HL-60 (cell line): ENCODE measurements around the gene GNAI2.

ENCODE experiments used
- DNase-seq, 2 experiments: peaks; one replicate each; pipeline ENCODE4 v3.0.0-alpha.2; 2010 to 2020; ENCODE audit warnings: low read depth in 1 of 2, low spot score in 1 of 2
- H3K27ac ChIP-seq: fragments of 250-450 bp; sonication (Bioruptor Pico); replicated peaks from 2 replicates; pipeline ENCODE4 v1.5.1; 2020; ENCODE audit warnings: mild to moderate bottlenecking, moderate library complexity
- H3K27me3 ChIP-seq: fragments of 250-450 bp; sonication (Bioruptor Pico); 2 replicates; pipeline ENCODE4 v1.5.1; 2021; ENCODE audit warnings: mild to moderate bottlenecking, moderate library complexity; ENCODE audit not compliant: insufficient read depth, poor library complexity, severe bottlenecking
- H3K4me3 ChIP-seq: replicated peaks from 2 replicates; pipeline ENCODE4 v1.5.1; 2011; ENCODE audit warnings: mild to moderate bottlenecking, control low read depth, low read length; ENCODE audit not compliant: insufficient read depth
- GABPA ChIP-seq: IDR thresholded peaks from 2 replicates; pipeline ENCODE4 v1.6.1; 2012; ENCODE audit warnings: low read depth
- POLR2AphosphoS5 ChIP-seq: IDR thresholded peaks from 2 replicates; pipeline ENCODE4 v1.6.1; 2012; ENCODE audit warnings: low read depth
- SPI1 ChIP-seq: IDR thresholded peaks from 2 replicates; pipeline ENCODE4 v1.6.1; 2012; ENCODE audit warnings: low read depth, mild to moderate bottlenecking, borderline replicate concordance
- TF ChIP-seq, protein P1 (sequence below): IDR thresholded peaks from one replicate; pipeline ENCODE4 v1.5.1; 2011; ENCODE audit warnings: low read length, control low read depth, inconsistent platforms; ENCODE audit not compliant: insufficient read depth
- TF ChIP-seq, protein P2 (sequence below): IDR thresholded peaks from 2 replicates; pipeline ENCODE4 v1.6.1; 2012; ENCODE audit warnings: low read depth; ENCODE audit not compliant: insufficient replicate concordance

The GNAI2 gene

DNA sequence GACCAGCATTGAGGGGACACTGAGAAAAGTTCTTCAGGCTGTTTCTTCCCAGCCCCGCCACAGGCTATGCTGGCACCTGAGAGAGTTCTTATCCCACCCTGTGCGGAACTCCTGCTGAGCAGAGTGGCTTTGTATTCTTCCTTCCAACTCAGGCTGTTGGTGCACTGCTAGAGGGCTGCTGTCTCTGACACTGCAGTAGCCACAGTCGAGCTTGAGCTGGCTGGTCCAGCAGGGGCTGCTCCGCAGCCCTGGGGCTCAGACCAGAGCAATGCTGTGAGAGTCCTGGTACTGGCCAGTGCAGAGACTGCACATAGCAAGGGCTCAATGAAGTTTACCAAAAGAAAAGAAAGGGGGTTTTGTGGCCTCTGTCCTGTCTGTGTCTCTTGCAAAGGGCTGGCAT lies 3.6 kb downstream of the GNAI2 start:
- TF ChIP-seq GABPA, result no peak
- TF ChIP-seq, protein P1, sequence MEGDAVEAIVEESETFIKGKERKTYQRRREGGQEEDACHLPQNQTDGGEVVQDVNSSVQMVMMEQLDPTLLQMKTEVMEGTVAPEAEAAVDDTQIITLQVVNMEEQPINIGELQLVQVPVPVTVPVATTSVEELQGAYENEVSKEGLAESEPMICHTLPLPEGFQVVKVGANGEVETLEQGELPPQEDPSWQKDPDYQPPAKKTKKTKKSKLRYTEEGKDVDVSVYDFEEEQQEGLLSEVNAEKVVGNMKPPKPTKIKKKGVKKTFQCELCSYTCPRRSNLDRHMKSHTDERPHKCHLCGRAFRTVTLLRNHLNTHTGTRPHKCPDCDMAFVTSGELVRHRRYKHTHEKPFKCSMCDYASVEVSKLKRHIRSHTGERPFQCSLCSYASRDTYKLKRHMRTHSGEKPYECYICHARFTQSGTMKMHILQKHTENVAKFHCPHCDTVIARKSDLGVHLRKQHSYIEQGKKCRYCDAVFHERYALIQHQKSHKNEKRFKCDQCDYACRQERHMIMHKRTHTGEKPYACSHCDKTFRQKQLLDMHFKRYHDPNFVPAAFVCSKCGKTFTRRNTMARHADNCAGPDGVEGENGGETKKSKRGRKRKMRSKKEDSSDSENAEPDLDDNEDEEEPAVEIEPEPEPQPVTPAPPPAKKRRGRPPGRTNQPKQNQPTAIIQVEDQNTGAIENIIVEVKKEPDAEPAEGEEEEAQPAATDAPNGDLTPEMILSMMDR, result no peak
- TF ChIP-seq SPI1, result no peak
- no peak for TF ChIP-seq POLR2AphosphoS5
- TF ChIP-seq, protein P2, sequence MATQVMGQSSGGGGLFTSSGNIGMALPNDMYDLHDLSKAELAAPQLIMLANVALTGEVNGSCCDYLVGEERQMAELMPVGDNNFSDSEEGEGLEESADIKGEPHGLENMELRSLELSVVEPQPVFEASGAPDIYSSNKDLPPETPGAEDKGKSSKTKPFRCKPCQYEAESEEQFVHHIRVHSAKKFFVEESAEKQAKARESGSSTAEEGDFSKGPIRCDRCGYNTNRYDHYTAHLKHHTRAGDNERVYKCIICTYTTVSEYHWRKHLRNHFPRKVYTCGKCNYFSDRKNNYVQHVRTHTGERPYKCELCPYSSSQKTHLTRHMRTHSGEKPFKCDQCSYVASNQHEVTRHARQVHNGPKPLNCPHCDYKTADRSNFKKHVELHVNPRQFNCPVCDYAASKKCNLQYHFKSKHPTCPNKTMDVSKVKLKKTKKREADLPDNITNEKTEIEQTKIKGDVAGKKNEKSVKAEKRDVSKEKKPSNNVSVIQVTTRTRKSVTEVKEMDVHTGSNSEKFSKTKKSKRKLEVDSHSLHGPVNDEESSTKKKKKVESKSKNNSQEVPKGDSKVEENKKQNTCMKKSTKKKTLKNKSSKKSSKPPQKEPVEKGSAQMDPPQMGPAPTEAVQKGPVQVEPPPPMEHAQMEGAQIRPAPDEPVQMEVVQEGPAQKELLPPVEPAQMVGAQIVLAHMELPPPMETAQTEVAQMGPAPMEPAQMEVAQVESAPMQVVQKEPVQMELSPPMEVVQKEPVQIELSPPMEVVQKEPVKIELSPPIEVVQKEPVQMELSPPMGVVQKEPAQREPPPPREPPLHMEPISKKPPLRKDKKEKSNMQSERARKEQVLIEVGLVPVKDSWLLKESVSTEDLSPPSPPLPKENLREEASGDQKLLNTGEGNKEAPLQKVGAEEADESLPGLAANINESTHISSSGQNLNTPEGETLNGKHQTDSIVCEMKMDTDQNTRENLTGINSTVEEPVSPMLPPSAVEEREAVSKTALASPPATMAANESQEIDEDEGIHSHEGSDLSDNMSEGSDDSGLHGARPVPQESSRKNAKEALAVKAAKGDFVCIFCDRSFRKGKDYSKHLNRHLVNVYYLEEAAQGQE, result no peak
- Histone ChIP-seq H3K27me3 (no peaks in the 10 kb centered on the region), H3K27ac (peak overlapping the region; percentile 84), H3K4me3 (no peak overlapping the region)
- DNase-seq, result no peak

DNA sequence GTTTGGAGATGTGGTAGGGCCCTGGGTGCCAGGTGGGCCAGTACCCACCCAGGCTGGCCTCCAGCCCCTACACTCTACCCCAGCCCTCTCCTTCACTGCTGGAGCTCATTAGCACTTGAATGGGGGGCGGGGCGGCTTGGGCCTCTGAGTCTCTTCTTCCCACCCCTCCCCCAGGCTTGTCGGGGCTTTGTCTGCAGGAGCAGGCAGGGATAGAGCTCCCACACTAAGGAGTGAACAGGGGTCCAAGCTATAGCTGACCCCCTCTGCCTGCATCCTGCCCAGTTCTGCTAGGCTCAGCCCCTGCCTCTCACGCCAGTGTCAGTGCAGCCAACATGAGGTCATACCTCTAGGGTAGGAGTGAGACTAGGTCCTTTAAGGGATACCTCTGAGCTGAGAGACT lies 5.2 kb downstream of the GNAI2 start:
- no peak overlapping the region for H3K4me3 ChIP-seq
- DNase-seq, result no peak
- no peak for TF ChIP-seq SPI1
- TF ChIP-seq, protein P1, result no peak
- TF ChIP-seq, protein P2, result no peak
- TF ChIP-seq GABPA, result no peak
- TF ChIP-seq POLR2AphosphoS5, result no peak
- peak overlapping the region; percentile 93 for H3K27ac ChIP-seq
- no peaks in the 10 kb centered on the region for H3K27me3 ChIP-seq

DNA sequence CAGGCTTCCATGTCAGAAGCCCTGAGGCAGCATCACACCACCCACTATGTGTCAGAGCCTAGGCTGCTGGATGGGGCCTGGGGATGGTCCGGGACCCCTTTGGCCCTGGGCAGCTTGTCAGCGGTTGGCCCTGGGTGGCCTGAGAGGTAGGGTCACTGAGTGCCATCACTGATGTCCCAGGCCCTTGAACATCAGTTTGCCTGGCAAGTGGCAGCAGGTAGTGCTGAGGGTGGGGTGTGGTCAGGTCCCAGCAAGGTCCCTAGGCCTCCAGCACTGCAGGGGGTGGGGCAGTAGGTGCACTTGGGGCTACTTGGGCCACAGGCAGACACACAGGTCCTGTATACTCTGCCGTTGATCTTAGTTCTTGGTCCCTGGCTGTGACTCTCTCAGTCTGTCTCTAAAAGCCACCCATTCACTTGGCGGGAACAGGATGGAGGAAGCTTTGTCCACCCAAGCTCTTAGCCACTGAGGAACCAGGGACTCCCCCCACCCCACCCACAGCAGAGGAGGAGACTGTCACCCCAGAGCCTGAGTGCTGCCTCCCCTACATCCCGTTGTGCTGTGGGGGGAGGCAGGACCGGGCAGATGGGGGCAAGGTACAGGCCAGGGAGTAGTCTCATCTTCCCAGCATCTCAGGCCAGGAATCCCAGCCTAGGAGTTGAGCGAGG lies 5.8 kb downstream of the GNAI2 start:
- DNase-seq, result peak in 1 of 2 experiments; percentile 34
- H3K27ac ChIP-seq, result peak overlapping the region; percentile 93
- H3K27me3 ChIP-seq, result no peaks in the 10 kb centered on the region
- H3K4me3 ChIP-seq, result no peak overlapping the region
- TF ChIP-seq, protein P2, result no peak
- no peak for TF ChIP-seq POLR2AphosphoS5
- TF ChIP-seq, protein P1, result no peak
